HEK293T (cell line): ENCODE results near the gene MRGPRG.

Experiments used
- CTCF ChIA-PET: fragments of 350-600 bp; formaldehyde crosslinking; extraction: SDS; loops from one replicate; lab custom pipeline; 2021; ENCODE audit warnings: antibody characterized with exemption, inconsistent platforms; lab: Yijun Ruan, JAX
- POLR2A ChIA-PET: fragments of 350-600 bp; formaldehyde crosslinking; extraction: SDS; loops from one replicate; lab custom pipeline; 2020; ENCODE audit warnings: antibody characterized with exemption, inconsistent platforms; lab: Yijun Ruan, JAX
- DNase-seq: peaks from one replicate; pipeline ENCODE4 v3.0.0; 2012; ENCODE audit warnings: mixed read lengths; ENCODE audit errors: extremely low spot score
- ARNT ChIP-seq: fragments of 450-650 bp; IDR thresholded peaks from 2 replicates; pipeline ENCODE4 v1.6.1; 2017; ENCODE audit warnings: mild to moderate bottlenecking
- BHLHE40 ChIP-seq: fragments of 450-650 bp; IDR thresholded peaks from 2 replicates; pipeline ENCODE4 v1.6.1; 2016; ENCODE audit warnings: mild to moderate bottlenecking, moderate library complexity, borderline replicate concordance
- CTBP1 ChIP-seq: fragments of 450-650 bp; IDR thresholded peaks from 2 replicates; pipeline ENCODE4 v1.6.1; 2016; ENCODE audit warnings: borderline replicate concordance
- ELF4 ChIP-seq: fragments of 450-650 bp; IDR thresholded peaks from 2 replicates; pipeline ENCODE4 v1.6.1; 2017; ENCODE audit warnings: antibody characterized with exemption
- FOXA1 ChIP-seq: fragments of 450-650 bp; IDR thresholded peaks from 2 replicates; pipeline ENCODE4 v1.6.1; 2016; ENCODE audit warnings: mild to moderate bottlenecking
- FOXK2 ChIP-seq: fragments of 450-650 bp; IDR thresholded peaks from 2 replicates; pipeline ENCODE4 v1.6.1; 2016; ENCODE audit warnings: mild to moderate bottlenecking
- FOXM1 ChIP-seq: fragments of 450-650 bp; IDR thresholded peaks from 2 replicates; pipeline ENCODE4 v1.6.1; 2017; ENCODE audit warnings: mild to moderate bottlenecking, borderline replicate concordance
- HDGF ChIP-seq: fragments of 450-650 bp; IDR thresholded peaks from 2 replicates; pipeline ENCODE4 v1.6.1; 2017; ENCODE audit warnings: antibody characterized with exemption, borderline replicate concordance
- L3MBTL2 ChIP-seq: fragments of 450-650 bp; conservative IDR thresholded peaks from 2 replicates; pipeline ENCODE4 v1.6.1; 2016; ENCODE audit warnings: mild to moderate bottlenecking
- LEF1 ChIP-seq: fragments of 450-650 bp; IDR thresholded peaks from 2 replicates; pipeline ENCODE4 v1.6.1; 2017; ENCODE audit warnings: mild to moderate bottlenecking, borderline replicate concordance
- NFRKB ChIP-seq: fragments of 450-650 bp; IDR thresholded peaks from 2 replicates; pipeline ENCODE4 v1.6.1; 2016; ENCODE audit warnings: mild to moderate bottlenecking, moderate library complexity
- SP1 ChIP-seq: fragments of 450-650 bp; IDR thresholded peaks from 2 replicates; pipeline ENCODE4 v1.6.1; 2017
- SUZ12 ChIP-seq: fragments of 450-650 bp; IDR thresholded peaks from 2 replicates; pipeline ENCODE4 v1.6.1; 2016; ENCODE audit warnings: mild to moderate bottlenecking
- TARDBP ChIP-seq: fragments of 450-650 bp; IDR thresholded peaks from 2 replicates; pipeline ENCODE4 v1.6.1; 2016
- ZNF384 ChIP-seq: fragments of 450-650 bp; IDR thresholded peaks from 2 replicates; pipeline ENCODE4 v1.6.1; 2016
- TF ChIP-seq, protein P1 (sequence below): fragments of 450-650 bp; IDR thresholded peaks from 2 replicates; pipeline ENCODE4 v1.6.1; 2016

MRGPRG gene

GRCh38 chr11:3213659-3214419 lies 4.8 kb downstream of the MRGPRG start:
- ChIA-PET POLR2A (no interaction called here), CTCF (no interaction called here)
- no peak for TF ChIP-seq CTBP1
- no peak for TF ChIP-seq TARDBP
- TF ChIP-seq FOXK2: no peak
- no peak for TF ChIP-seq SP1
- TF ChIP-seq ELF4: no peak
- TF ChIP-seq HDGF: no peak
- TF ChIP-seq ARNT: no peak
- TF ChIP-seq BHLHE40: no peak
- TF ChIP-seq, protein P1, sequence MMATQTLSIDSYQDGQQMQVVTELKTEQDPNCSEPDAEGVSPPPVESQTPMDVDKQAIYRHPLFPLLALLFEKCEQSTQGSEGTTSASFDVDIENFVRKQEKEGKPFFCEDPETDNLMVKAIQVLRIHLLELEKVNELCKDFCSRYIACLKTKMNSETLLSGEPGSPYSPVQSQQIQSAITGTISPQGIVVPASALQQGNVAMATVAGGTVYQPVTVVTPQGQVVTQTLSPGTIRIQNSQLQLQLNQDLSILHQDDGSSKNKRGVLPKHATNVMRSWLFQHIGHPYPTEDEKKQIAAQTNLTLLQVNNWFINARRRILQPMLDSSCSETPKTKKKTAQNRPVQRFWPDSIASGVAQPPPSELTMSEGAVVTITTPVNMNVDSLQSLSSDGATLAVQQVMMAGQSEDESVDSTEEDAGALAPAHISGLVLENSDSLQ: no peak
- TF ChIP-seq FOXM1: no peak
- TF ChIP-seq L3MBTL2: no peak
- TF ChIP-seq ZNF384: no peak
- TF ChIP-seq NFRKB: no peak
- TF ChIP-seq FOXA1: no peak
- no peak for TF ChIP-seq LEF1
- no peak for TF ChIP-seq SUZ12
- DNase-seq: no peak

DNA sequence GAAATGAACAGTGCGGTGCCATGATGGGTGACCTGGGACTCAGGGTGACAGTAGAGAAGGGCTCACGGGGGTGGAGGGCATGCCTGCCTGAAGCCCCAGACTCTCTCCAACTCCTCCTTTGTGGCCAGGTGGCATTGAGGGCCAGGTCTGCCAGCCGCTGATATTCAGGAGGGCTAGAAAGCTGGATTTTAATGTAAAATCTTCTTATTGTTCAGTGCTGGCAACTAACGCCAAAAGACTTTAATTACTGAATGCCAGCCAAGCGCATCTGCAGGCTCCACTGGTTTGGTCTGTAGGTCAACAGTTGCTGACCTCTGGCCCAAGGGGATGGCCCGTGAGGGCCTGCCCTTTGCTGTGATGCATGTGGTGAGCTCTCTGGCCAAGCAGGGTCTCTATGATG lies 10.3 kb downstream of the MRGPRG start:
- DNase-seq: no peak
- POLR2A ChIA-PET: no interaction called here
- CTCF ChIA-PET: no interaction called here
- no peak for TF ChIP-seq FOXM1
- TF ChIP-seq LEF1: no peak
- no peak for TF ChIP-seq CTBP1
- no peak for TF ChIP-seq BHLHE40
- no peak for TF ChIP-seq ELF4
- no peak for TF ChIP-seq TARDBP
- TF ChIP-seq SP1: no peak
- TF ChIP-seq ZNF384: no peak
- TF ChIP-seq FOXA1: no peak
- TF ChIP-seq HDGF: no peak
- TF ChIP-seq L3MBTL2: no peak
- no peak for TF ChIP-seq NFRKB
- TF ChIP-seq FOXK2: no peak
- TF ChIP-seq, protein P1: no peak
- TF ChIP-seq ARNT: no peak
- TF ChIP-seq SUZ12: no peak

DNA sequence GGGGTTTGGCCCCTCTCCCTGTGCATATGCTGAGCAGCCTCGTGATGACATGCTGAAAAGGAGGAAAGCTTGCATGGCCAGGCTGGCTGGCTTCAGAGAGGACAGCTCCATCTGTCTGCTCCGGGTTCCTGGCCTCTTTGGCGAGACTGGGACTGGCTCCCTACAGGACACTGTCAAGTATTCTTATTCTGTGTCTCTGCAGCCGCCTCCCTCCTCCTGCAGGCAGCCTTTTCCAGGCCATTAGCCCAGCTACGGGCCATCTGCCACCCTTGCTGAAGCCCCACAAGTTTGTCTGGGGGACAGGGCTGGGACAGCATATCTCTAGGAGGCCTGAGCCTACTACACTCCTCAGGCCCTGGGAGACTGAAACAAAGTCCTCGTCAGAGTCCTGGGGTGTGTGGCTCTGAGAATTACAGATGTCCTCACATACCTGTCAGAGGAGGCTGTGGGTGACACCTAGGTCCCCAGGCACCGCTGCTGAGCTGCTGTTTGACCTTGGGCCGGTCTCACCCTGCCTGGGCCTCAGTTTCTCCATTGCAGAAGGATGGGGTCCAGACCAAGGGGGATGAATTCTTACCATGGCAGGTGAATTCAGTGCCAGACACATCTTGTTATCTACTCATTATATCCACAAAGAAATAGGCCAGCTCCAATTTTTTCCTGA lies 11.0 kb downstream of the MRGPRG start:
- TF ChIP-seq FOXK2: no peak
- no peak for DNase-seq
- POLR2A ChIA-PET: no interaction called here
- CTCF ChIA-PET: no interaction called here

DNA sequence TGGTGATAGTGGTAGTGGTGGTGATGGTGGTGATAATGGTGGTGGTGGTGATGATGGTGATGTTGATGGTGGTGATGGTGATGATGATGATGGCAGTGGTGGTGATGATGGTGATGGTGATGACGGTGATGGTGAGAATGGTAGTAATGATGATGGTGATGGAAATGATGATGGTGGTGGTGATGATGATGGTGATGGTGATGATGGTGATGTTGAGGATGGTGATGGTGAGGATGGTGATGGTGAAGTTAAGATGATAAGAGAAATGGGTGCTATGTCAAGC lies 11.8 kb downstream of the MRGPRG start:
- CTCF ChIA-PET: no interaction called here
- TF ChIP-seq TARDBP: no peak
- TF ChIP-seq LEF1: no peak
- no peak for TF ChIP-seq SUZ12
- no peak for TF ChIP-seq HDGF
- no peak for TF ChIP-seq FOXK2
- TF ChIP-seq FOXA1: no peak
- no peak for TF ChIP-seq NFRKB
- no peak for TF ChIP-seq L3MBTL2
- no peak for TF ChIP-seq SP1
- TF ChIP-seq BHLHE40: no peak
- TF ChIP-seq ARNT: no peak
- TF ChIP-seq FOXM1: no peak
- no peak for TF ChIP-seq CTBP1
- TF ChIP-seq, protein P1: no peak
- TF ChIP-seq ZNF384: no peak
- TF ChIP-seq ELF4: no peak
- POLR2A ChIA-PET: no interaction called here
- DNase-seq: no peak

GRCh38 chr11:3206156-3206921 lies 12.3 kb downstream of the MRGPRG start:
- no peak for DNase-seq
- CTCF ChIA-PET: no interaction called here
- TF ChIP-seq LEF1 (no peak), NFRKB (no peak), ARNT (no peak), SP1 (no peak), ZNF384 (no peak), SUZ12 (no peak), FOXA1 (no peak), FOXK2 (no peak), CTBP1 (no peak), ELF4 (no peak), FOXM1 (no peak), TARDBP (no peak), L3MBTL2 (no peak), BHLHE40 (no peak), HDGF (no peak)
- TF ChIP-seq, protein P1: no peak
- POLR2A ChIA-PET: no interaction called here
